GM19463 (cell line): ENCODE measurements around the gene ZIC5.
"Not testable (repeated sequence)": the region's sequence is repeated elsewhere in the genome, so short reads cannot be mapped to it uniquely, and the experiment has no call there.

Experiments
- ATAC-seq: cut with Tn5 transposase; IDR thresholded peaks from one replicate; pipeline ENCODE4 v1.9.1; 2021; ENCODE audit warnings: mild to moderate bottlenecking, moderate library complexity; ENCODE audit not compliant: unreplicated experiment

The ZIC5 gene

GRCh38 chr13:99961636-99962035 lies 9.9 kb downstream of the ZIC5 start:
- ATAC-seq: no peak

- ATAC-seq: no peak
Observed at GRCh38 chr13:99960663-99961311, 10.8 kb downstream of the ZIC5 start.

- ATAC-seq: no peak
Observed at GRCh38 chr13:99959540-99960230, 11.9 kb downstream of the ZIC5 start.

- ATAC-seq: no peak
Observed at GRCh38 chr13:99959127-99959539, 12.4 kb downstream of the ZIC5 start.

- no peak for ATAC-seq
Observed at GRCh38 chr13:99958406-99959126, 13.0 kb downstream of the ZIC5 start.

GRCh38 chr13:99956473-99957349 lies 14.9 kb downstream of the ZIC5 start:
- ATAC-seq: no peak

GRCh38 chr13:99955747-99956472 lies 15.7 kb downstream of the ZIC5 start:
- ATAC-seq: no peak

GRCh38 chr13:99955107-99955746 lies 16.3 kb downstream of the ZIC5 start:
- no peak for ATAC-seq

GRCh38 chr13:99953138-99953755 lies 18.3 kb downstream of the ZIC5 start:
- ATAC-seq: no peak

- not testable (repeated sequence) for ATAC-seq
Observed at GRCh38 chr13:99951666-99952065, 19.9 kb downstream of the ZIC5 start.

GRCh38 chr13:99949679-99950413 lies 21.7 kb downstream of the ZIC5 start:
- no peak for ATAC-seq

GRCh38 chr13:99948907-99949678 lies 22.5 kb downstream of the ZIC5 start:
- no peak for ATAC-seq

GRCh38 chr13:99948411-99948810 lies 23.2 kb downstream of the ZIC5 start:
- ATAC-seq: no peak

- ATAC-seq: no peak
Observed at GRCh38 chr13:99947666-99948065, 23.9 kb downstream of the ZIC5 start.

- ATAC-seq: not testable (repeated sequence)
Observed at GRCh38 chr13:99945515-99945914, 26.1 kb downstream of the ZIC5 start.

- ATAC-seq: no peak
Observed at GRCh38 chr13:99944606-99945005, 27.0 kb downstream of the ZIC5 start.

GRCh38 chr13:99944102-99944501 lies 27.5 kb downstream of the ZIC5 start:
- ATAC-seq: no peak

GRCh38 chr13:99941911-99942310 lies 29.7 kb downstream of the ZIC5 start:
- no peak for ATAC-seq
